NCI-H1930 (cell line): ENCODE results near the gene DYSF.
"Not testable (repeated sequence)": the region's sequence is repeated elsewhere in the genome, so short reads cannot be mapped to it uniquely, and the experiment has no call there.

Experiments
- DNase-seq, 2 experiments: peaks; one replicate each; lab custom pipeline; 2025; lab: John Stamatoyannopoulos, UW

The DYSF gene

DNA sequence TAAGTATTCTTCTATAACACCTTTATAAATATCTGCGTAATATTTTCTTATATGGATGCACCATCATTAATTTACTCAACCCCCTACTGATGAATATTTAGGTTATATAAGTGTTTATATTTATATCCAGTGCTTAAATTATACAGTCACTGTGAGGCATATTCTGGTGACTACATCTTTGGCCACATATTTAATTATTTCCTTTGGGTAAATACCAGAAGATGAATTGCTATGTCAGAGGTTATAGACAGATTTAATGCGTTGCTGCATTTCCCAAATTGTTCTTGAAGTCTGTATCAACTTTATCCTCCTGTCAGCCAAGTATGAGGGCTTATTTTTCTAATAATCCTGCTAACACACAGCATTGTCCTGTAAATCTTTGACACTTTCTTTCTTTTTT lies 18.7 kb downstream of the DYSF start:
- DNase-seq, result no peak

DNA sequence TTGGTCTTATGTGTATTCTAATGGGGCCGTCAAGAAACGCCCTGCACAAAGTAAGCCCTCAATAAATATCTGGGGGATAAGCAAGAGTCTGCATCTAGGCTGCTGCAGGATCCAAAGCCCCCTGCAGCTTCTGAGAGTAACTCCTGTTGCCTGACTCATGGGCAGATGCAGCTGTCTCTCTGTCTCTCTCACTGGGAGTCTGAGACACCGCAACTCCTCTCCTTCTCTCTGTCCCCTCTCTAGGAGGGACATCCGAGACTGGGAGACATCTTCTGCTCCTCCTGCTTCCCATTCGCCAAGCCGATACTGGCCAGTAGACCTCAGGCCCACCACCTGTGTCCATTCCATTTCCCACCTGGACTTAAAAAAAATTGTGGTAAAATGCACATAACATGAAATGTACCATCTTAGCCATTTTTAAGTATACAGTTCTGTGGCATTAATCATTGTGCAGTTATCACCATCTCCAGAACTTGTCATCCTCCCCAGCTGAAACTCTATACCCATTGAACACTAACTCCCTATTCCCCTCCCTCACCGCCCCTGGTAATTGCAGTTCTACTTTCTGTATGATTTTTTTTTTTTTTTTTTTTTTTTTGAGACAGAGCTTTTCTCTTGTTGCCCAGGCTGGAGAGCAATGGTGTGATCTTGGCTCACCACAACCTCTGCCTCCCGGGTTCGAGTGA lies 20.1 kb downstream of the DYSF start:
- no peak for DNase-seq

- no peak for DNase-seq
These were observed 20.9 kb downstream of the DYSF start for GRCh38 chr2:71474116-71474743.

DNA sequence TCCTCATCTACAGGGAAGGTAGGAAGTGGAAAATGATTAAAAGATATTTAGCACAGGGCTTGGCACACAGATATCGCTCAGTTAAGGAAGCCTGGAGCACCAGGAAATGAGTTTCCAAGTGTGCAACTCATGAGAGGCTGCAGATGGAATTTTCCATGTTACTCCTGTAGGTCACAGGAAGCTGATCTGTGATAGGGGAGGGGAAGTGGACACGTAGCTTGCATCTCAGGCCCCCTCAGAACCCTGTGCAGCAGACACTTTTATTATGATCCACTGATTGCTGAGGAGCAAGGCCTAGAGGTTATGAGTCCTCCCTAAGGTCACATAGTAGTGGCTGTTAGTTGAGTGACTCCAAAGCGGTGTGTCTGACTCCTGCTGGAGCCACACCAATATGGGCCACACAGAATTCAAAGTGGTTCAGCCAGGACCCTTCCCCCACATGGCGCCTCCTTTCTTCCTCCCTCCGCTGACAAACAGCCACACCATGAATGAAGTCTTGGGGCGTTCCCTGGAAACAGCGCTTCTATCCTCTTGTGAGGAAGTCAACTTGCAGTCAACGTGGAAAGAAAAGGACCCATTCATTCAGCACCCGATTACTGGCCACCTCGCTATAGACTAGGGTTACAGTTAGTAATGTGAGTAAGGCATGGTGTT lies 21.5 kb downstream of the DYSF start:
- no peak for DNase-seq

DNA sequence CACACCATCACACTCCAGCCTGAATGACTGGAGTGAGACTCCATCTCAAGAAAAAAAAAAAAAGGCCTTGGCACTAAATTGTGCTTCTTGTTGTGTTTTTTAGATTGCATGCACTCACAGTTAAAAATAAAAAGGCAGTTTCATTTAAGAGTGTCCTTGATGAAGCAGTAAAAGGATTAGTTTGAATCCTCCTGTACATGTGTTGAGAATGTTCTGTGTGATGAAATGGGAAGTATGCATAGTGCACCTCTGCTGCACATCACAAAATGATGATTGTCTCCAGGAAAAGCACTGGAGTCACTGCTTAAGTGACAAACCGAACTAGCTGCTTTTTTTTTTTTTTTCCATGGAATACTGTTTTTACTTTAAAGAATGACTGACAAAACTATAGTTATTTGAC lies 23.1 kb downstream of the DYSF start:
- no peak for DNase-seq

DNA sequence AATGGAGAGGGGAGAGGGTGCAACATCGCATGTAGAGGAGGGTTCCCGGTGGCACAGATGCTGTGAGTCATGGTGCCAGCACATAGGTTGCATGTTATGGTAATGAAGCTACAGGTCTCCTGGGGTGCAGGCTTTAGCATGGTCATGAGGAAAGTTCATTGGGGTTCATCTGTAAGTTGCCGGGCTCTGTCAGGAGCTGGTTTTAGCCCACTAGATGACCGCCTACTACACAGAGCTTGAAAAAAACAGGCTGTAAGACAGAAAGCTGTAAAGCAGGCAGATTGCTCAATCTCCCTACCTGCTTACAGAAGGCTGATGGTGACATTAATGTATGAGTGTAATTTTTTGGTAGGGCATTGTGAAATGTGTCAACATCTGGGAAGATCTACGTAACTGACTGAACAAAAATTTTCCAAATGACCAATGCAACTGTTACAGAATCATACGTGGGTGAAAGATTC lies 23.9 kb downstream of the DYSF start:
- no peak for DNase-seq

GRCh38 chr2:71478806-71479205 lies 25.4 kb downstream of the DYSF start:
- DNase-seq, result no peak

DNA sequence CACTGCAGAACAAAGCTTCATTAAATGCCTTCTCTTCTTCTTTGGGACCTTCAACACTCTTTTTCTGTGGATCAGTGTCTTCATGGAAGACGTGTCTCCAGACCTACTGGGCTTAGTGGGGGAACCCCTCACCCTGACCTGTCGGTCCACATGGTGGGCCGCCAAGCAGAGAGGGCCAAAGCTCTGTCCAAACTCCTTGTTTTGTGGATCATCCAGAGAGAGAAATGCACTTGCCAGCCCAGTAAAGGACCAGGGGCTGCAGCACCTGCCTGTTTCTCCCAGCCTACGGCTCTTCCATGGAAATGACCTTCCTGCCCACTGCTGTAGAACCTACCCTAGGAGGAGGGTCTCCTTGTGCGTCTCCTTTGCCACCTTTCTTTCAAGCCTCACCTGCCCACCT lies 25.9 kb downstream of the DYSF start:
- no peak for DNase-seq

DNA sequence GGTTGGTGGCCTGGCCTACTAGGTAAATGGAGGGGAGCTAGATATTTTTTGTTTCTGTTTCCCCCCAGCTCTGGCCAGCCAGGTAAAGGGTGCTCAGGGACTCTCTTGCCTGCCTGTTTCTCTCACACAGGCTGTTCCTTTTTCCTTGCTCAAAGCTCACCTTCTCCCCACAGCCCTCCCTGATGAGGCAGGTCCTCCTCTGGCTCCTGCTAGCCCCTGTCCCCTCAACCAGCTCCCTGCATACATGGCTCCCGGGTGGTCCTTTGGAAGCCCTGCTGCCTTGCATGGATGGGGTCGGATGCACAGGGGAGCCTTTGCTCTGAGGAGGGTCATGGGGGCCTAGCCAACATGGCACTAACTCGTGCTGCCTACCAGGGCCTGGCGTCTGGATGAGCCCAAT lies 27.8 kb downstream of the DYSF start:
- no peak for DNase-seq

GRCh38 chr2:71482055-71482454 lies 28.7 kb downstream of the DYSF start:
- DNase-seq, result no peak

DNA sequence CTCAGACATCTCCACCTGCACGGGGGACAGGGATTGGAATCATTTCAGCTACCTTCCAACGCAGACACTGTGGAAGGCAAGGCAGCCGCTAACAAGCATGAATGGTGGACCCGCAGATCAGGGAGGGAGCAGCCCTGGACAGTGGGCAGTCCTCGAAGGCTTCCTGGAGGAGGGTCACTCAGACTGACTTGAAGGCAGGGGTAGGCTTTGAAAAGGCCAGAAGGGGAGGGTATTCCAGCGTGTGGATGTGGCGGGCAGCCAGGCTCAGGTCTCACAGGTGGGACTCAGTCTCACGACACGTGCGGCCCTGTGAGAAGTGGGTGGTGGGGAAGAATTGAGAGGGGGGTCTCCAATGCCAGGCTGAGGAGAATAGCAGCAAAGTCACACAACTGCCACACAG lies 29.9 kb downstream of the DYSF start:
- DNase-seq, result no peak

DNA sequence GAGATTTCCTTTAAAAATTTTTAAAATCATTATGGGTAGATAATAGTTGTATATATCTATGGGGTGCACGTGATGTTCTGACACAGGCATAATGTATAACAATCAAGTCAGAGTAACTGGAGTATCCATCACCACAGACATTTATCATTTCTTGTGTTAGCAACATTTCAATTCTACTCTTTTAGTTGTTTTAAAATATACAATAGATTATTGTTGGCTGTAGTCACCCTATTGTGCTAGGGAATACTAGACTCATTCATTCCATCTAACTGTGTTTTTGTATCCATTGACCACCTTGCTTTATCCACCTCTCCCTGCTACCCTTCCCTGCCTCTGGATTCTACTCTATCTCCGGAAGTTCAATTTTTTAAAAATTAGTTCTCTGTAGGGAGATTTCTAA lies 31.0 kb downstream of the DYSF start:
- no peak for DNase-seq

- no peak for DNase-seq
These were observed 33.7 kb downstream of the DYSF start for GRCh38 chr2:71486881-71487640.

GRCh38 chr2:71491551-71491950 lies 38.2 kb downstream of the DYSF start:
- DNase-seq, result not testable (repeated sequence)

DNA sequence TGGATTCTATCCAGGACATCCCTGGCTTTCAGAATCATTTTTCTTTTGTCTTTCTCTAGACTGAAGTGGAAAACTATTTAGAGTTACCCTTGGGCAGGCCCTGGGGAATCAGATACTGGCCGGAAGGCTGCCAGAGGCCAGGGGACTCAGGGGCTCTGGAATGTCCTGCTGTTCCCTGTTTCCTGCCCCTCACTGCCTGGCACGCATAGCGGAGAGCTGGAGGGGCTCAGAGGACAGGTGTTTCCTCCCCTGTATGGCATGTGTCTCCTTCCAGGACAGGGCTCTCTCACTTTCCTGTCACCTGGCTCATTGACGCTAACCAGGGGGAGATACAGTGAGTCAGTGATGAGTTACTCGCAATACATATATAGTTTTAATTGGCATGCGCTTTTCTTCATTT lies 38.8 kb downstream of the DYSF start:
- no peak for DNase-seq

- DNase-seq, result no peak
These were observed 40.7 kb downstream of the DYSF start for GRCh38 chr2:71494091-71494490.

GRCh38 chr2:71494523-71495155 lies 41.3 kb downstream of the DYSF start:
- no peak for DNase-seq

DNA sequence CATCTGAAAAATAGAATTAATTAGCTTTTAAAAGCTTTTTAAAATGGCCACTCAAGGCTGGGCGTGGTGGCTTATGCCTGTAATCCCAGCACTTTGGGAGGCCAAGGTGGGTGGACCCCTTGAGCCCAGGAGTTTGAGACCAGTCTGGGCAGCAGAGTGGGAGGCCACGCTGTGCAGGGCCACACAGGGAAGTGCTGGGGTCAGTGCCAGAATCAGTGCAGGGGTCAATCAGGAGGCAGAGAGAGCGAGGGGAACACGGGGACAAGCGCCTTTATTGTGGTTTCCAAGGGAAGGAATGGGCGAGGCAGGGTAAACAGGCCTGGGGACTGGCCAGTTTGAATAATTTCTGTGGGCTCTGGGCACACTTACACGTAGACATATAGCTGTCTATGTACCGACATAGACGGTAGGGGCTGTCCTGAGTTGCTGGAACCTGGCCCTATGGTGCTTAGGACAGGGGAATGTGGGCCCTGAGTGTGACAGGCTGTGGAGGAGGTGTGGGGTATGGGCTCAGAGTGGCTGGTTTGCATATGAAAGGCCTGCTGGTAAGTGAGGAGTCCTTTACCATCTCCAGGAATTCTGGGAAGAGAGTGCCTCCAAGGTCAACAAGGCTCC lies 42.9 kb downstream of the DYSF start:
- DNase-seq, result no peak

DNA sequence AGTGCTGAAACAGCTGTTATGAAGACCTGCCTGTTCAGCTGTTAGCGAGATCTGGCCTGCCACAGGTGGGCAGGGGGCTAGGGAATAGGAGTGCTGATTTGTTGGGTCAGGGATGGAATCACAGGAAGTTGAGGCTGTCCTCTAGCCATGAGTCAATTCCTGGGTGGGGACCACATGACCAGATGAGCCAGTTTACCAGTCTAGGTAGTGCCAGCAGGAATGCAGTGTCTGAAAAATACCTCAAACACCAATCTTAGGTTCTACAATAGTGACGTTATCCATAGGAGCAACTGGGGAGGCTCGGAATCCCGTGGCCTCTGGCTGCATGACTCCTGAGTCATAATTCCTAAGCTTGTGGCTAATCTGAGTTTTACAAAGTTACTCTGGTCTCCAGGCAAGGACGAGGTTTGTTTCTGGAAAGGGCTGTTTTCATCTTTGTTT lies 44.9 kb downstream of the DYSF start:
- no peak for DNase-seq

DNA sequence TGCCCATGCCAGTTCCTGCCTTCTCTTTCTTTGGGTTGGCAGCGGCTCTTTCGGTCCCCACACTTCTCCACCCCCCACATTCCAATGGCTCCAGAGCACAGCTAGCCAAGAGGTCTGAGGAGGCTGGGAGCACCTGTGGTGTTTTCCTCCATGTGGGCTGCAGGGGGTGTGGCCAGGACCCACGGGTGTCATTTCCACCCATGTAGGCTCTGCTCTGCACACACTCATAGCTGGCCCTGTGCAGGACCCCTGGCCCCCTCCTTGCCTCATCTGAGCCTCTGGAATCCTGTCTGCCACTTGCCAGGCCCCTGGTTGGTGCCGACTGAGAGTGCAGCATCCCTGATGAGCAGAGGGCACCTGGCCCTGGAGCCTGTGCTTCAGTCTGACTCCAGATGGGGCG lies 46.3 kb downstream of the DYSF start:
- no peak for DNase-seq

GRCh38 chr2:71500426-71501079 lies 47.2 kb downstream of the DYSF start:
- DNase-seq, result no peak
